Measurements from ENCODE around the gene PLA2R1. TPM values are rescaled to one million over a fixed set of nuclear protein-coding genes. Genes with fewer than 3 reads are reported as not detected.

Gene PLA2R1
- polyA plus RNA-seq, 3 donors, result not detected

GRCh38 chr2:160045703-160046210, 16.7 kb downstream of the PLA2R1 start:
- H3K79me2 ChIP-seq (ENCODE audit: insufficient read depth, low read length), result no peaks in the 10 kb centered on the region
- H3K9ac ChIP-seq (ENCODE audit: insufficient read depth, low read length, poor library complexity, severe bottlenecking), result no peak overlapping the region
- no peaks in the 10 kb centered on the region for H3K36me3 ChIP-seq (replicated peaks in 1 of 2; ENCODE audit: control insufficient read depth in 1 of 2, insufficient read depth in 2 of 2, low read length in 2 of 2)
- H3K27ac ChIP-seq (ENCODE audit: low read depth in 1 of 2, low read length in 2 of 2), result no peak overlapping the region
- Mint-ChIP-seq H3K9me3 (no peaks in the 10 kb centered on the region), H3K27ac (peak overlapping the region in 1 of 7 donors; percentile 2), H3K36me3 (no peaks in the 10 kb centered on the region), H3K27me3 (ENCODE audit: low read depth in 3 of 3) (peaks cover 0 to 5% (median 2%) of the 10 kb centered on the region in 3 donors), H3K4me1 (no peaks in the 10 kb centered on the region), H3K4me3 (no peak overlapping the region)
- DNase-seq, result no peak
- no peaks in the 10 kb centered on the region for H3K9me3 ChIP-seq (replicated peaks in 1 of 2; ENCODE audit: control insufficient read depth in 1 of 2, insufficient read depth in 1 of 2, low read length in 2 of 2)
- no peaks in the 10 kb centered on the region for H3K27me3 ChIP-seq (ENCODE audit: control insufficient read depth in 2 of 2, insufficient read depth in 2 of 2, low read length in 2 of 2)
- H3K4me3 ChIP-seq (replicated peaks in 1 of 3; ENCODE audit: low read depth in 2 of 3, low read length in 3 of 3), result no peak overlapping the region
- WGBS (ENCODE audit: insufficient coverage), result 77% methylated on average over 6 of the region's 7 CpGs
- H2AFZ ChIP-seq (ENCODE audit: insufficient read depth, low read depth, low read length, poor library complexity, severe bottlenecking), result no peak overlapping the region
- no peak for TF ChIP-seq CTCF (IDR thresholded peaks at IDR 0.05)
- intact Hi-C loops (cut with micrococcal nuclease), result no loop called here
- H3K4me2 ChIP-seq (replicated peaks; ENCODE audit: extremely low read depth, low read length, poor library complexity, severe bottlenecking), result no peak overlapping the region
- no peaks in the 10 kb centered on the region for H4K20me1 ChIP-seq (ENCODE audit: insufficient read depth, low read length)
- H3K4me1 ChIP-seq (ENCODE audit: control insufficient read depth in 1 of 2, insufficient read depth in 2 of 2, low read length in 2 of 2), result no peaks in the 10 kb centered on the region

GRCh38 chr2:160044728-160045127, 17.7 kb downstream of the PLA2R1 start:
- Histone ChIP-seq H3K36me3 (replicated peaks in 1 of 2; ENCODE audit: control insufficient read depth in 1 of 2, insufficient read depth in 2 of 2, low read length in 2 of 2) (no peaks in the 10 kb centered on the region), H3K9me3 (replicated peaks in 1 of 2; ENCODE audit: control insufficient read depth in 1 of 2, insufficient read depth in 1 of 2, low read length in 2 of 2) (no peaks in the 10 kb centered on the region), H3K4me1 (ENCODE audit: control insufficient read depth in 1 of 2, insufficient read depth in 2 of 2, low read length in 2 of 2) (no peaks in the 10 kb centered on the region), H3K4me2 (replicated peaks; ENCODE audit: extremely low read depth, low read length, poor library complexity, severe bottlenecking) (no peak overlapping the region), H3K9ac (ENCODE audit: insufficient read depth, low read length, poor library complexity, severe bottlenecking) (no peak overlapping the region), H3K27me3 (ENCODE audit: control insufficient read depth in 2 of 2, insufficient read depth in 2 of 2, low read length in 2 of 2) (no peaks in the 10 kb centered on the region), H3K79me2 (ENCODE audit: insufficient read depth, low read length) (no peaks in the 10 kb centered on the region), H2AFZ (ENCODE audit: insufficient read depth, low read depth, low read length, poor library complexity, severe bottlenecking) (no peak overlapping the region), H4K20me1 (ENCODE audit: insufficient read depth, low read length) (no peaks in the 10 kb centered on the region), H3K27ac (ENCODE audit: low read depth in 1 of 2, low read length in 2 of 2) (no peak overlapping the region), H3K4me3 (replicated peaks in 1 of 3; ENCODE audit: low read depth in 2 of 3, low read length in 3 of 3) (no peak overlapping the region)
- no peaks in the 10 kb centered on the region for H3K4me1 Mint-ChIP-seq
- no peak overlapping the region for H3K4me3 Mint-ChIP-seq
- intact Hi-C loops (cut with micrococcal nuclease), result no loop called here
- no peak for DNase-seq
- H3K36me3 Mint-ChIP-seq, result no peaks in the 10 kb centered on the region
- H3K9me3 Mint-ChIP-seq, result no peaks in the 10 kb centered on the region
- WGBS (ENCODE audit: insufficient coverage), result 96% methylated on average over 7 of the region's 8 CpGs
- H3K27me3 Mint-ChIP-seq (ENCODE audit: low read depth in 3 of 3), result peaks cover 0 to 3% (median 2%) of the 10 kb centered on the region in 3 donors
- no peak overlapping the region for H3K27ac Mint-ChIP-seq
- no peak for TF ChIP-seq CTCF (IDR thresholded peaks at IDR 0.05)

Measured in CD14-positive monocyte (primary cell).